Astrocyte (in vitro differentiated cells and primary cell): Measurements from ENCODE around the gene PCSK2. TPM values are rescaled to one million over a fixed set of nuclear protein-coding genes. Genes with fewer than 3 reads are reported as not detected.

ENCODE experiments used
- DNase-seq: peaks from one replicate; pipeline ENCODE4 v3.0.0-alpha.2; 2010; ENCODE audit warnings: low read depth
- FAIRE-seq: peaks from 2 replicates; lab custom pipeline; 2011; peaks lifted over from hg19 to GRCh38; lab: Jason Lieb, UNC
- H2AFZ ChIP-seq: 2 replicates; pipeline ENCODE4 v1.6.0; 2012; ENCODE audit warnings: low read depth, low read length, inconsistent platforms
- H3K27ac ChIP-seq: 2 replicates; pipeline ENCODE4 v1.5.1; 2011; ENCODE audit warnings: low read depth, low read length, inconsistent platforms
- H3K27me3 ChIP-seq: 2 replicates; pipeline ENCODE4 v1.6.0; 2011; ENCODE audit warnings: low read length, inconsistent platforms; ENCODE audit not compliant: insufficient read depth
- H3K36me3 ChIP-seq: 2 replicates; pipeline ENCODE4 v1.5.1; 2011; ENCODE audit warnings: low read length, inconsistent platforms; ENCODE audit not compliant: insufficient read depth
- H3K4me1 ChIP-seq: 2 replicates; pipeline ENCODE4 v1.5.1; 2011; ENCODE audit warnings: low read length, inconsistent platforms; ENCODE audit not compliant: insufficient read depth
- H3K4me2 ChIP-seq: 2 replicates; pipeline ENCODE4 v1.6.0; 2012; ENCODE audit warnings: low read length, inconsistent platforms
- H3K4me3 ChIP-seq: 2 replicates; pipeline ENCODE4 v1.5.1; 2011; ENCODE audit warnings: low read depth, mild to moderate bottlenecking, low read length, inconsistent platforms; ENCODE audit not compliant: insufficient read depth
- H3K79me2 ChIP-seq: 2 replicates; pipeline ENCODE4 v1.6.0; 2012; ENCODE audit warnings: mild to moderate bottlenecking, low read length, inconsistent platforms; ENCODE audit not compliant: insufficient read depth
- H3K9ac ChIP-seq: 2 replicates; pipeline ENCODE4 v1.6.0; 2012; ENCODE audit warnings: mild to moderate bottlenecking, low read length, inconsistent platforms
- H3K9me3 ChIP-seq: 2 replicates; pipeline ENCODE4 v1.5.1; 2012; ENCODE audit warnings: low read depth, mild to moderate bottlenecking, low read length, inconsistent platforms; ENCODE audit not compliant: insufficient read depth
- H4K20me1 ChIP-seq: 2 replicates; pipeline ENCODE4 v1.6.0; 2012; ENCODE audit warnings: low read length, inconsistent platforms; ENCODE audit not compliant: insufficient read depth
- H3K27ac Mint-ChIP-seq: one replicate; pipeline ENCODE4 v1.8.0; 2021; ENCODE audit warnings: mild to moderate bottlenecking, mixed read lengths; ENCODE audit not compliant: unreplicated experiment
- H3K27me3 Mint-ChIP-seq: one replicate; pipeline ENCODE4 v1.8.0; 2021; ENCODE audit warnings: low read depth, mixed read lengths; ENCODE audit not compliant: unreplicated experiment
- H3K36me3 Mint-ChIP-seq: one replicate; pipeline ENCODE4 v1.8.0; 2021; ENCODE audit warnings: low read depth, mixed read lengths; ENCODE audit not compliant: unreplicated experiment
- H3K4me1 Mint-ChIP-seq: one replicate; pipeline ENCODE4 v1.8.0; 2021; ENCODE audit warnings: low read depth, mixed read lengths; ENCODE audit not compliant: unreplicated experiment
- H3K4me3 Mint-ChIP-seq: one replicate; pipeline ENCODE4 v1.8.0; 2021; ENCODE audit warnings: mild to moderate bottlenecking, moderate library complexity, mixed read lengths; ENCODE audit not compliant: unreplicated experiment
- H3K9me3 Mint-ChIP-seq: one replicate; pipeline ENCODE4 v1.8.0; 2021; ENCODE audit warnings: mild to moderate bottlenecking, mixed read lengths; ENCODE audit not compliant: unreplicated experiment
- EZH2 ChIP-seq: IDR thresholded peaks from 2 replicates; pipeline ENCODE4 v1.6.1; 2012; ENCODE audit warnings: mild to moderate bottlenecking, low read length, inconsistent platforms; ENCODE audit not compliant: insufficient read depth
- total RNA-seq: library from RNA; stranded (reverse); gene quantifications from 2 replicates; pipeline ENCODE4 v1.2.1, GENCODE V29; 2021
- TF ChIP-seq, protein P1 (sequence below): IDR thresholded peaks from 2 replicates; pipeline ENCODE4 v1.5.1; 2011; ENCODE audit warnings: low read depth, mild to moderate bottlenecking, inconsistent platforms, low read length, moderate library complexity; ENCODE audit not compliant: insufficient read depth

PCSK2 gene
- total RNA-seq, 1 donor from 2014 or later = not detected

DNA sequence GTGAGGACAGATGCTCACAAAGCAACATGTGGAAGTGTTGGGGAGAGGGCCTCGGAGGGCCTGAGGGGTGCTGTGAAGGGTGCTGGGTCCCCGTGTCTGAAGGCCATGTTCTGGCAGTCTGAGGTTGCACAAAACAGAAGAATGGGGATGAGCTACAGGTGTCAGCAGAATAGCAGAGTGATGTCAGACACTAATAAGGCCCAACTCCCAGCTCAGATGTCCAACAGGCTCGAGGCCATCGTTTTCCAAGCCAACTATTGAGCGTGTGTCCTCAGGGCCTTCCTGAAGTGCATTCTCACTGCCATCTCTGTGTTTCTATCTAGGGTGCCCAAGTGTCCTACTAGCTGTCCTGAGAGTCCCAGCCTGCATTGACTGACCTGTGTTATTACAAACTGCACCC is 296.5 kb downstream of the PCSK2 start:
- H3K27me3 Mint-ChIP-seq = peaks cover 9% of the 10 kb centered on the region
- no peaks in the 10 kb centered on the region for H3K79me2 ChIP-seq
- no peaks in the 10 kb centered on the region for H3K4me1 Mint-ChIP-seq
- H3K36me3 Mint-ChIP-seq = peaks cover 2% of the 10 kb centered on the region
- FAIRE-seq (no peak), DNase-seq (no peak)
- no peak overlapping the region for H2AFZ ChIP-seq
- no peak overlapping the region for H3K4me3 ChIP-seq
- no peak overlapping the region for H3K9ac ChIP-seq
- H3K4me1 ChIP-seq = no peaks in the 10 kb centered on the region
- H3K9me3 Mint-ChIP-seq = peaks cover 2% of the 10 kb centered on the region
- H3K4me3 Mint-ChIP-seq = no peak overlapping the region
- no peak overlapping the region for H3K4me2 ChIP-seq
- H3K9me3 ChIP-seq = no peaks in the 10 kb centered on the region
- TF ChIP-seq EZH2 = no peak
- TF ChIP-seq, protein P1, sequence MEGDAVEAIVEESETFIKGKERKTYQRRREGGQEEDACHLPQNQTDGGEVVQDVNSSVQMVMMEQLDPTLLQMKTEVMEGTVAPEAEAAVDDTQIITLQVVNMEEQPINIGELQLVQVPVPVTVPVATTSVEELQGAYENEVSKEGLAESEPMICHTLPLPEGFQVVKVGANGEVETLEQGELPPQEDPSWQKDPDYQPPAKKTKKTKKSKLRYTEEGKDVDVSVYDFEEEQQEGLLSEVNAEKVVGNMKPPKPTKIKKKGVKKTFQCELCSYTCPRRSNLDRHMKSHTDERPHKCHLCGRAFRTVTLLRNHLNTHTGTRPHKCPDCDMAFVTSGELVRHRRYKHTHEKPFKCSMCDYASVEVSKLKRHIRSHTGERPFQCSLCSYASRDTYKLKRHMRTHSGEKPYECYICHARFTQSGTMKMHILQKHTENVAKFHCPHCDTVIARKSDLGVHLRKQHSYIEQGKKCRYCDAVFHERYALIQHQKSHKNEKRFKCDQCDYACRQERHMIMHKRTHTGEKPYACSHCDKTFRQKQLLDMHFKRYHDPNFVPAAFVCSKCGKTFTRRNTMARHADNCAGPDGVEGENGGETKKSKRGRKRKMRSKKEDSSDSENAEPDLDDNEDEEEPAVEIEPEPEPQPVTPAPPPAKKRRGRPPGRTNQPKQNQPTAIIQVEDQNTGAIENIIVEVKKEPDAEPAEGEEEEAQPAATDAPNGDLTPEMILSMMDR = no peak
- no peaks in the 10 kb centered on the region for H4K20me1 ChIP-seq
- no peak overlapping the region for H3K27ac Mint-ChIP-seq
- H3K27me3 ChIP-seq = peaks cover 2% of the 10 kb centered on the region
- H3K36me3 ChIP-seq = no peaks in the 10 kb centered on the region
- no peak overlapping the region for H3K27ac ChIP-seq

DNA sequence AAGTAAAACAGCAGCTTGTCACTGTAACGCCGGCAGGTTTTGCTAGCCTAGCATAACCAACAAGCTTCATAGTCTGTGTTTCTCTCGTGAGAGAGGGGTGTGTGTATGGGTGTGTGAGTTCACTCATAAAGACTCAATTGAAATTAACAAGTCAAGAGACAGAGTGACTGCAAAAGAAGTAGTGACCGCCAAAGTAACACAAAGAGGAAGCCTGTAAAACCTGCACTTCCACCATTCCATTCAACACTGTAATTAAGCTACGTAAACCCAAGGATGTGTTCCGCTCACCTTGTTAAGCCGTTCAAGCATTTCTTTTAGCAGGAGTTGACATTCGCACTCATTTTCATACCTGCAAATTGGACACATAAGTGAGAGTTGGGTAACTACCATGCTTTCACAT is 297.7 kb downstream of the PCSK2 start:
- Histone ChIP-seq H3K79me2 (no peaks in the 10 kb centered on the region), H2AFZ (no peak overlapping the region), H3K4me2 (no peak overlapping the region), H4K20me1 (no peaks in the 10 kb centered on the region), H3K27me3 (peaks cover 2% of the 10 kb centered on the region), H3K4me1 (no peaks in the 10 kb centered on the region), H3K36me3 (no peaks in the 10 kb centered on the region), H3K9me3 (no peaks in the 10 kb centered on the region), H3K9ac (no peak overlapping the region), H3K4me3 (no peak overlapping the region), H3K27ac (no peak overlapping the region)
- DNase-seq (no peak), FAIRE-seq (no peak)
- peaks cover 9% of the 10 kb centered on the region for H3K27me3 Mint-ChIP-seq
- peaks cover 2% of the 10 kb centered on the region for H3K36me3 Mint-ChIP-seq
- H3K4me1 Mint-ChIP-seq = no peaks in the 10 kb centered on the region
- H3K4me3 Mint-ChIP-seq = no peak overlapping the region
- H3K9me3 Mint-ChIP-seq = peaks cover 2% of the 10 kb centered on the region
- no peak for TF ChIP-seq EZH2
- TF ChIP-seq, protein P1 = no peak
- no peak overlapping the region for H3K27ac Mint-ChIP-seq

DNA sequence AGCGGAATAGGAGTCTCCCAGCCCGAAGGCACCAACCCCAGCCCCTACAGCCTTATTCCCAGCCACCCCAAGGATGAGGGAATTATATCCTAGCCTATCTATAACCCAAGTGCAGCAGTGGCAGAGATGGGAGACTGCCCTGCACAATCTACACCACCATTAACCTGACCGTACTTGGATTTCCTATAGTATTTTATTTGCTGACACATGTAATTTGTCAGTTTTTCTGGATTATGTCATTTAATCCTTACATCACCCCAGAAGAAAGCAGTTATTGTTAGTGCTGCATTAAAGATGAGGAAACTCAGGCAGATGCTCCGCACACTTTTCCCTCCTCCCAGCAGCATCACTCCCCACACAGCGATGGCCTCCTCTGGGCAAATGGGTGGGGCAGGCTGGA is 298.3 kb downstream of the PCSK2 start:
- no peak overlapping the region for H3K4me3 ChIP-seq
- H3K9me3 ChIP-seq = no peaks in the 10 kb centered on the region
- H3K9ac ChIP-seq = no peak overlapping the region
- Mint-ChIP-seq H3K4me1 (no peaks in the 10 kb centered on the region), H3K27me3 (peaks cover 9% of the 10 kb centered on the region), H3K9me3 (peaks cover 2% of the 10 kb centered on the region), H3K36me3 (peaks cover 2% of the 10 kb centered on the region), H3K27ac (no peak overlapping the region), H3K4me3 (no peak overlapping the region)
- H3K36me3 ChIP-seq = no peaks in the 10 kb centered on the region
- H3K27me3 ChIP-seq = peaks cover 2% of the 10 kb centered on the region
- H3K27ac ChIP-seq = no peak overlapping the region
- no peaks in the 10 kb centered on the region for H4K20me1 ChIP-seq
- no peak overlapping the region for H3K4me2 ChIP-seq
- TF ChIP-seq EZH2 = no peak
- TF ChIP-seq, protein P1 = no peak
- no peaks in the 10 kb centered on the region for H3K4me1 ChIP-seq
- H3K79me2 ChIP-seq = no peaks in the 10 kb centered on the region
- FAIRE-seq (no peak), DNase-seq (no peak)
- no peak overlapping the region for H2AFZ ChIP-seq
